Smooth muscle cell (in vitro differentiated cells): ENCODE data around the gene CNTN1. TPM values are rescaled to one million over a fixed set of nuclear protein-coding genes. Genes with fewer than 3 reads are reported as not detected.

Experiments used
- DNase-seq: peaks from one replicate; lab custom pipeline; 2025; ENCODE audit not compliant: unreplicated experiment; lab: John Stamatoyannopoulos, UW
- H2AFZ ChIP-seq: fragments of 200-600 bp; sonication (generic); 2 replicates; pipeline ENCODE4 v1.6.0; 2016; ENCODE audit warnings: antibody characterized with exemption, low read depth, mild to moderate bottlenecking
- H3F3A ChIP-seq: fragments of 200-600 bp; sonication (generic); 2 replicates; pipeline ENCODE4 v1.6.0; 2017; ENCODE audit warnings: antibody characterized with exemption, low read depth
- H3K27ac ChIP-seq: fragments of 200-600 bp; sonication (generic); 2 replicates; pipeline ENCODE4 v1.5.1; 2016; ENCODE audit warnings: low read depth, mild to moderate bottlenecking
- H3K27me3 ChIP-seq: fragments of 200-600 bp; sonication (generic); 2 replicates; pipeline ENCODE4 v1.6.1; 2016; ENCODE audit warnings: low read depth, mild to moderate bottlenecking
- H3K36me3 ChIP-seq: fragments of 200-600 bp; sonication (generic); 2 replicates; pipeline ENCODE4 v1.5.1; 2016; ENCODE audit warnings: low read depth
- H3K4me1 ChIP-seq: fragments of 200-600 bp; sonication (generic); 2 replicates; pipeline ENCODE4 v1.5.1; 2016; ENCODE audit warnings: low read depth
- H3K4me2 ChIP-seq: fragments of 200-600 bp; sonication (generic); 2 replicates; pipeline ENCODE4 v1.6.0; 2016; ENCODE audit warnings: mild to moderate bottlenecking
- H3K4me3 ChIP-seq: fragments of 200-600 bp; sonication (generic); 2 replicates; pipeline ENCODE4 v1.5.1; 2016; ENCODE audit warnings: mild to moderate bottlenecking
- H3K79me2 ChIP-seq: fragments of 200-600 bp; sonication (generic); 2 replicates; pipeline ENCODE4 v1.6.0; 2016; ENCODE audit warnings: low read depth, mild to moderate bottlenecking
- H3K9ac ChIP-seq: fragments of 200-600 bp; sonication (generic); 2 replicates; pipeline ENCODE4 v1.6.0; 2016; ENCODE audit warnings: low read depth
- H3K9me3 ChIP-seq: fragments of 200-600 bp; sonication (generic); replicated peaks from 2 replicates; pipeline ENCODE4 v1.5.1; 2016; ENCODE audit warnings: low read depth
- H4K20me1 ChIP-seq: fragments of 200-600 bp; sonication (generic); 2 replicates; pipeline ENCODE4 v1.6.0; 2016; ENCODE audit warnings: low read depth
- CTCF ChIP-seq: fragments of 200-600 bp; sonication (generic); IDR thresholded peaks from 2 replicates; pipeline ENCODE4 v1.5.1; 2017; ENCODE audit warnings: borderline replicate concordance, mild to moderate bottlenecking, antibody characterized with exemption; ENCODE audit not compliant: insufficient read depth, poor library complexity, severe bottlenecking
- WGBS: methylation state at CpG from one replicate; pipeline ENCODE4 v1.1.7; 2016; ENCODE audit warnings: low lambda C conversion rate; 5-methylcytosine and 5-hydroxymethylcytosine counted together
- polyA plus RNA-seq: library from polyadenylated mRNA; unstranded; fragments of >200 nt; fragmentation: Nextera tagmentation; extraction: Ambion mirVana; gene quantifications from 2 replicates; pipeline ENCODE4 v1.2.1, GENCODE V29; 2016
- total RNA-seq: library from RNA; depleted of rRNA; stranded (reverse); fragments of >200 nt; gene quantifications from 2 replicates; pipeline ENCODE4 v1.2.3, GENCODE V29; 2014

CNTN1 gene
- total and polyA plus RNA-seq, 2 experiments from 2014 or later = 0.37 to 0.94 TPM

DNA sequence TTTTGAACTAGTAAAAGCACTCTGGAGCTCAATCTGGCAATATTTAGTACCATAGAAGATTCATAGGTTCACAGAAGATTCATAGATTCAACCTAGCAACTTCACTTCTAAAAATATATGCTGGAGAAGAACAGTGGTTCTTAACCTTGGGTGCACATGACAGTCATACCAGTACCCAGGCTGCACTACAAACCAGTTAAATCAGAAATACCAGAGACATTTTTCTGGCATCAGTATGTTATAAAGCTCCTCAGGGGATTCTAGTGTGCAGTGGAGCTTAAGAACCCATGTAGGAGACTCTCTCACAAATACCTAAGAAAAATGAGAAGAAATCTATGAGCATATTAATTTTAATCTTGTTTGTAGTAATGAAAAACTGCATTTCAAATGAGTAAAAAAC lies 46.6 kb downstream of the CNTN1 start:
- Histone ChIP-seq H3K79me2 (no peaks in the 10 kb centered on the region), H3K4me2 (no peak overlapping the region), H3K4me1 (peaks cover 1% of the 10 kb centered on the region)

GRCh38 chr12:40742041-40742440 lies 49.8 kb downstream of the CNTN1 start:
- H3K9ac ChIP-seq = no peak overlapping the region
- H3K4me1 ChIP-seq = no peaks in the 10 kb centered on the region
- no peak for TF ChIP-seq CTCF
- H3K27me3 ChIP-seq = no peaks in the 10 kb centered on the region
- no peaks in the 10 kb centered on the region for H3K36me3 ChIP-seq
- H3K4me2 ChIP-seq = no peak overlapping the region
- H3F3A ChIP-seq = no peaks in the 10 kb centered on the region
- no peak overlapping the region for H2AFZ ChIP-seq
- H3K9me3 ChIP-seq = no peaks in the 10 kb centered on the region
- no peak overlapping the region for H3K27ac ChIP-seq
- 88% methylated on average over 2 of the region's 2 CpGs for WGBS
- no peaks in the 10 kb centered on the region for H4K20me1 ChIP-seq
- H3K79me2 ChIP-seq = no peaks in the 10 kb centered on the region
- DNase-seq = no peak
- no peak overlapping the region for H3K4me3 ChIP-seq

More for the DNA sequence above, 46.6 kb downstream of the CNTN1 start:
- TF ChIP-seq CTCF = no peak
- no peak overlapping the region for H3K27ac ChIP-seq
- no peaks in the 10 kb centered on the region for H3K9me3 ChIP-seq
- no peak overlapping the region for H2AFZ ChIP-seq
- no peaks in the 10 kb centered on the region for H3K27me3 ChIP-seq
- H3K4me3 ChIP-seq = no peak overlapping the region
- H3K9ac ChIP-seq = no peak overlapping the region
- no peaks in the 10 kb centered on the region for H3F3A ChIP-seq
- H3K36me3 ChIP-seq = no peaks in the 10 kb centered on the region
- no peak for DNase-seq
- H4K20me1 ChIP-seq = no peaks in the 10 kb centered on the region

DNA sequence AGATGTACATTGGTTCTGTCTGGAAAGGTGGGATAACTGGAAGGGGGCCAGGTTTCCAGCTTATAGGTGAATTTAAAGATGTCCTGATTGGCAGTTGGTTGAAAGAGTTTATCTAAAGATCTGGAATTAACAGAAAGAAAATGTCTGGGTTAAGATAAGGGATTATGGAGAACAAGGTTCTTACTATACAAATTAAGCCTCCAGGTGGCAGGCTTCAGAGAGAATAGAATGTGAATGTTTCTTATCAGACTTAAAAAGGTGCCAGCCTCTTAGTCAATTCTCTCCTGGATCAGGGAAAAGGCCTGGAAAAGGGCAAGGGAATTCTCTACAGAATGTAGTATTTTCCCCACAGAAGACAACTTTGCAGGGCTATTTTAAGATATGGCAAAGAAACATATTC lies 53.1 kb downstream of the CNTN1 start:
- H3K27ac ChIP-seq = no peak overlapping the region
- no peak overlapping the region for H3K9ac ChIP-seq
- H3K4me2 ChIP-seq = no peak overlapping the region
- no peak for TF ChIP-seq CTCF
- no peaks in the 10 kb centered on the region for H3K9me3 ChIP-seq
- no peaks in the 10 kb centered on the region for H3K27me3 ChIP-seq
- no peak overlapping the region for H2AFZ ChIP-seq
- H3K4me1 ChIP-seq = peaks cover 5% of the 10 kb centered on the region
- H3F3A ChIP-seq = no peaks in the 10 kb centered on the region
- H3K4me3 ChIP-seq = no peak overlapping the region
- no peak for DNase-seq
- no peaks in the 10 kb centered on the region for H3K36me3 ChIP-seq
- no peaks in the 10 kb centered on the region for H3K79me2 ChIP-seq
- H4K20me1 ChIP-seq = no peaks in the 10 kb centered on the region

GRCh38 chr12:40749863-40750262 lies 57.6 kb downstream of the CNTN1 start:
- WGBS = 33% methylated on average over 1 of the region's 1 CpG

More at GRCh38 chr12:40749863-40750262, 57.6 kb downstream of the CNTN1 start:
- Histone ChIP-seq H3K27ac (no peak overlapping the region), H3K79me2 (no peaks in the 10 kb centered on the region), H3F3A (no peaks in the 10 kb centered on the region), H3K4me1 (peaks cover 5% of the 10 kb centered on the region), H3K27me3 (no peaks in the 10 kb centered on the region), H4K20me1 (no peaks in the 10 kb centered on the region), H3K4me2 (no peak overlapping the region), H3K9ac (no peak overlapping the region), H3K36me3 (no peaks in the 10 kb centered on the region), H2AFZ (no peak overlapping the region), H3K9me3 (no peaks in the 10 kb centered on the region), H3K4me3 (no peak overlapping the region)
- DNase-seq = no peak
- TF ChIP-seq CTCF = no peak
